ENCODE measurements around the gene SYNGR4. TPM values are rescaled to one million over a fixed set of nuclear protein-coding genes. Genes with fewer than 3 reads are reported as not detected.
"Not testable (repeated sequence)": the region's sequence is repeated elsewhere in the genome, so short reads cannot be mapped to it uniquely, and the experiment has no call there.

The SYNGR4 gene
- polyA plus RNA-seq (ENCODE audit: insufficient read length in 10 of 10): under 1 TPM in 2 of 10 donors, not detected in 8; 0.33 to 0.34 TPM
- long read RNA-seq, donor 1: 0 reads
- long read RNA-seq, donor 2: 0 reads
- long read RNA-seq, donor 3: 0 reads
- long read RNA-seq, donor 4, partial matches to known transcripts: 26 of 76 reads
- long read RNA-seq, donor 4, other reads (novel, unspliced or antisense): 50 of 76 reads
- long read RNA-seq, donor 5: 0 reads
- long read RNA-seq, donor 6: 0 reads
- long read RNA-seq, donor 7: 0 reads
- long read RNA-seq, donor 8: 0 reads
- long read RNA-seq, donor 9: 0 reads

- DNase-seq: peak; percentile 100
These were observed at the start of gene SYNGR4, which contains the start of gene TMEM143 for GRCh38 chr19:48363810-48364597. TSS of gene SYNGR4 (plus strand) at chr19:48364367. CDS start at chr19:48365843, 1,476 bp downstream. TSS of gene TMEM143 (minus strand) at chr19:48363940. CDS start at chr19:48363920, 20 bp downstream.

- no peak for DNase-seq
These were observed 48.5 kb upstream of the SYNGR4 start for GRCh38 chr19:48315712-48316111.

- DNase-seq: not testable (repeated sequence)
These were observed 46.5 kb upstream of the SYNGR4 start for GRCh38 chr19:48317708-48317960.

GRCh38 chr19:48318286-48318987 lies 45.7 kb upstream of the SYNGR4 start:
- DNase-seq: no peak

- DNase-seq: peak in 2 of 3 donors; percentile 71 to 82
These were observed 44.3 kb upstream of the SYNGR4 start for GRCh38 chr19:48319647-48320541.

- DNase-seq: peak; percentile 90 to 95 (median 91)
These were observed 42.9 kb upstream of the SYNGR4 start for GRCh38 chr19:48321372-48321621.

GRCh38 chr19:48321622-48322591 lies 42.3 kb upstream of the SYNGR4 start:
- peak; percentile 97 to 99 (median 99) for DNase-seq

GRCh38 chr19:48325265-48325910 lies 38.8 kb upstream of the SYNGR4 start, which contains the start of gene EMP3:
TSS of gene EMP3 (plus strand) at chr19:48325552. CDS start at chr19:48326845, 1,293 bp downstream.
- peak; percentile 92 to 96 (median 93) for DNase-seq

GRCh38 chr19:48329167-48329891 lies 34.8 kb upstream of the SYNGR4 start:
- DNase-seq: no peak

GRCh38 chr19:48330012-48330681 lies 34.0 kb upstream of the SYNGR4 start:
- peak in 1 of 3 donors; percentile 77 for DNase-seq

- no peak for DNase-seq
These were observed 31.9 kb upstream of the SYNGR4 start for GRCh38 chr19:48332351-48332661.

- DNase-seq: peak; percentile 94 to 97 (median 96)
These were observed 31.3 kb upstream of the SYNGR4 start for GRCh38 chr19:48332662-48333466.

- peak; percentile 88 to 95 (median 92) for DNase-seq
These were observed 30.4 kb upstream of the SYNGR4 start for GRCh38 chr19:48333467-48334384.

GRCh38 chr19:48338253-48338755 lies 25.9 kb upstream of the SYNGR4 start:
- no peak for DNase-seq

- no peak for DNase-seq
These were observed 25.2 kb upstream of the SYNGR4 start for GRCh38 chr19:48338802-48339503.

GRCh38 chr19:48340995-48341394 lies 23.2 kb upstream of the SYNGR4 start:
- no peak for DNase-seq
